ENCODE data around the gene SPNS1.
"Not testable (repeated sequence)": the region's sequence is repeated elsewhere in the genome, so short reads cannot be mapped to it uniquely, and the experiment has no call there.

Gene SPNS1

GRCh38 chr16:28990375-28991040 lies 15.9 kb downstream of the SPNS1 start:
- DNase-seq (ENCODE audit: low read depth): no peak

DNA sequence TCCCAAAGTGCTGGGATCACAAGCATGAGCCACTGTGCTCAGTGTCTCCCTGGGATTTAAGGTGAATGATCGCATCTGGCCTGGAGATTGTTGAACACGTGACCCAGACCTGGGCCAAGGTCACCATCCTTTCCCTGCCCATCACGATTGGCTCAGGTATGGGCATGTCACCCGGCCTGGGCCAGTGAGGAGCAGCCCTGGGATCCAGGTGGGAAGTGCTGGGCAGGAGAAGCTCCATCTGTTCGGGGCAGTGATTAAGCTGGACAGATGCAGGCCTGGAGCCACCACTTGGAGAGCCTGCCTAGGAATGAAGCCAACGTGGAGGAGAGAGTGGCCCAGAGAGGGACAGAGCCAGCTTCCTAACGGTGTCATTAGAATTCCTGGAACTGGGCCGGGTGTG lies 17.1 kb downstream of the SPNS1 start:
- no peak for DNase-seq (ENCODE audit: low read depth)

DNA sequence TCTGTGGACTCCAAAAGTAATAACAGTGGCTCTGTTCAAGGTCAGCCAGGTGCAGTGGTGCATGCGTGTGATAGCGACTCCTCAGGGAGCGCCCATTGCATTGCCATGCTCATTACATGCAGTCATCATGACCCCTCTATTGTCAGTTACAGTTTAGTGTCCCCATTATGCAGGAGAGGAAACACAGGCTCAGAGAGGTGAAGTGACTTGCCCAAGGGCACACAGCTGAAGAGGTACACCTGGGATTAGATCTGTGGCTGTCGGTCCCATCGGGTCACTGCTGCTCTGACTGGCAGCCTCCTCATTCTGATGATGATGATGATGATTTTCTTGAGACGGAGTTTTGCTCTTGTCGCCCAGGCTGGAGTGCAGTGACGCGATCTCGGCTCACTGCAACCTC lies 17.9 kb downstream of the SPNS1 start:
- DNase-seq (ENCODE audit: low read depth): no peak

DNA sequence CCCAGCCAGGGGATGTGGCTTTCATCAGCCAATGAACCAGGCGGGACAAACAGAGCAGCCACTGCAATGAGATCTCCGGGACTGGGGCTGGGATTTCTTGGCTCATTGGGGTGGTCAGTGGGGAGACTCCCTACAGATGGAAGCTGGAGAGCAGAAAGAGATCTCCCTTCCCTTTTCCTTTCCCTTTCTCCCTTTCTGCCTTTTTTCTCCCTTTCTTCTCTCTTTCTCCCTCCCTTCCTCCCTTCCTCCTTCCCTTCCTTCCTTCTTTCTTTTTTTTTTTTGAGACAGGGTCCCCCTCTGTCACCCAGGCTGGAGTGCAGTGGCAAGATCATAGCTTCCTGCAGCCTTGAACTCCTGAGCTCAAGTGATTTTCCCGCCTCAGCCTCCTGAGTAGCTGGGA lies 24.3 kb downstream of the SPNS1 start:
- no peak for DNase-seq (ENCODE audit: low read depth)

- no peak for DNase-seq (ENCODE audit: low read depth)
These were observed 25.0 kb downstream of the SPNS1 start for GRCh38 chr16:28999577-28999976.

DNA sequence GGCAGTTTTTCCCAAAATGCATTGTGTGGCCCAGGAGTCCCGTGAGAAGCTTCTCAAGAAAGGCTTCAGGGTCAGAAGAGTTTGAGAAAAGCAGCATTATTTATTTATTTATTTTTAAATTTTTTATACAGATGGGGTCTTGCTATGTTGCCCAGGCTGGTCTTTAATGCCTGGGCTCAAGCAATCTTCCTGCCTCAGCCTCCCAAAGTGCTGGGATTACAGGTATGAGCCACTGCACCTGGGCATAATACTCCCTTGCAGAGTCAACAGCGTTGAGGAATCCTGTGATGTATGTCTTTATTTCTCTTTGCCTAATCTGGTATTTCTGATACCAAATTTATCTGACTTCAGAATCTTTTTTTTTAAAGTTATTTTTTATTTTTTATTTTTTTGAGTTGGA lies 25.4 kb downstream of the SPNS1 start:
- DNase-seq (ENCODE audit: low read depth): no peak

DNA sequence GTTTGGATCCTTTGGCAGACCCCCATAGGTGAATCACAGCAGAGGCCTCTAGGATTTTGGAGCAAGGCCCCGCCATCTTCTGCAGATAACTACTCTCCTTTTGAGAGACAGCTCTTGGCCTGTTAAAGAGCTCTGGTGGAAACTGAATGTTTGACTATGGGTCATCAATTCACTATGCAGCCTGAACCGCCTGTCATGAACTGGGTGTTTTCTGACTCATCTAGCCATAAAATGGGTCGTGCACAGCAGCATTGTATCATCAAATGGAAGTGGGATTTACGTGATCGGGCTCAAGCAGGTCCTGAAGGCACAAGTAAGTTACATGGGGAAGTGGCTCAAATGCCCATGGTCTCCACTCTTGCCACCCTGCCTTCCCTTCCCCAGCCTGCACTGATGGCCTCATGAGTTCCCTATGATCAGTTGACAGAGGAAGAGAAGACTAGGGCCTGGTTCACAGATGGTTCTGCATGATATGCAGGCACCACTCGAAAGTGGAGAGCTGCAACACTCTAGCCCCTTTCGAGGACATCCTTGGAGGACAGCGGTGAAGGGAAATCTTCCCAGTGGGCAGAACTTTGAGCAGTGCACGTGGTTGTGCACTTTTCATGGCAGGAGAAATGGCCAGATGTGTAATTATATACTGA lies 30.0 kb downstream of the SPNS1 start:
- not testable (repeated sequence) for DNase-seq (ENCODE audit: low read depth)

- DNase-seq (ENCODE audit: low read depth): no peak
These were observed 33.4 kb downstream of the SPNS1 start for GRCh38 chr16:29007730-29008593.

- no peak for DNase-seq (ENCODE audit: low read depth)
These were observed 34.7 kb downstream of the SPNS1 start for GRCh38 chr16:29009050-29009837.

- no peak for DNase-seq (ENCODE audit: low read depth)
These were observed 35.2 kb downstream of the SPNS1 start for GRCh38 chr16:29009838-29010166.

GRCh38 chr16:29011112-29011511 lies 36.5 kb downstream of the SPNS1 start:
- no peak for DNase-seq (ENCODE audit: low read depth)

DNA sequence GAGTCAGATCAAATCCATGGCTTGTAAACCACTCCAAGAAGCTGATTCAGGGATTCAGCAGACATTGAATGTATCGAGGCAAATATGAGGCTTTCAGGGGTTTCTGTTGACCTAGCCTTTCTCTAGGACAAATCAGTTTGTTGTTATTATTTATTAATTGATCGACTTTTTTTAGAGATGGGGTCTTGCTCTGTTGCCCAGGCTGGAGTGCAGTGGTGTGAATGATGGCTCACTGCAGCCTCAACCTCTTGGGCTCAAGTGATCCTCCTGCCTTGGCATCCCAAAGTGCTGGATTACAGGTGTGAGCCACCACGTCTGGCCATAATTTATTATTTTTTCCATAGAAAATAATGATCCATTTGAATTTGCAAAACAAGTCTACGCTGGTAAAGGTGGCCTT lies 37.3 kb downstream of the SPNS1 start:
- no peak for DNase-seq (ENCODE audit: low read depth)

DNA sequence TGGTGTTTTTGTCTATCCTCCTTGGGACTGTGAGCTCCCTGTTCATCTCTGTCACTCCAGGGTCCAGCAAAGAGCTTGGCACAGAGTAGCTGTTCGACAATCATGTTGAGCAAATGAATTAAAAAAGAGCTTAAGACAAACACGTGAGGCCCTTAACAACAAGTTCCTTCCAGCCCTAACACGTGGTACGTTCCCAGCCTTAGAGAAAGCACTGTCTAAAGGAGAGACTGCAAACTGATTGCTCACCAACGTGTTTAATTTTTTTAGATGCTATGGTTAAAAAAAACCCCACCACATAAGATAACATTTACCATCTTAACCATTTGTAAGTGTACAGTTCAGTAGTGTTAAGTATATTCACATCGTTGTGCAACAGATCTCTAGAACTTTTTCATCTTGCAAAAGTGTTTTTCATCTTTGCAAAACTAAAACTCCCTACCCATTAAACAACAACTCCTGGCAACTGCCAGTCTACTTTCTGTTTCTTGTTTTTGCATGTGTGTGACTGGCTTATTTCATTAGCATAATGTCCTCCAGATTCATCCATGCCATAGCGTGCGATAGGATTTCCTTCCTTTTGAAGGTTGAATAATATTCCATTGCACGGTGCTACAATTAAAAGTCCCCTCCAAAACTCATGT lies 38.5 kb downstream of the SPNS1 start:
- no peak for DNase-seq (ENCODE audit: low read depth)

DNA sequence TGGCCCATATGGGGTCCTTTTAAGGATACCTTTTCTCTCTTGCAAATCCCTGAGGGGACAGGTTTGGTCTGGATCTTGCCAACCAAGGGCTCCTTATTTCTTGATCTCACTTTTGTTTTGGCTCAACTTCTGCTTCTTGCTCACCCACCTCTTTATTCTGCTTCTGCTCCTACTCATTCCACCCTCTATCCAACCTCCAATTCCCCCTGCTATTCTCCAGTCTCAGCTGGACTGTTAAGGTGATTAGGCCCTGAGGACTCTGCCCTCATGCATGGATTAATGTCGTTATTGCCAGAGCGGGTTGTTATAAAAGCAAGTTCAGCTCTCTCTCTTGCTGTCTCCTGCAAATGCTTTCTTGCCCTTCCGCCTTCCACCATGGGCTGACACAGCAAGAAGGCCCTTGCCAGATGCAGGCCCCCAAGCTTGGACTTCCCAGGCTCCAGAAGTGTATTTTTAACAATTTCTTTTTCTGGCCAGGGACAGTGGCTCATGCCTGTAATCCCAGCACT lies 40.0 kb downstream of the SPNS1 start:
- no peak for DNase-seq (ENCODE audit: low read depth)

DNA sequence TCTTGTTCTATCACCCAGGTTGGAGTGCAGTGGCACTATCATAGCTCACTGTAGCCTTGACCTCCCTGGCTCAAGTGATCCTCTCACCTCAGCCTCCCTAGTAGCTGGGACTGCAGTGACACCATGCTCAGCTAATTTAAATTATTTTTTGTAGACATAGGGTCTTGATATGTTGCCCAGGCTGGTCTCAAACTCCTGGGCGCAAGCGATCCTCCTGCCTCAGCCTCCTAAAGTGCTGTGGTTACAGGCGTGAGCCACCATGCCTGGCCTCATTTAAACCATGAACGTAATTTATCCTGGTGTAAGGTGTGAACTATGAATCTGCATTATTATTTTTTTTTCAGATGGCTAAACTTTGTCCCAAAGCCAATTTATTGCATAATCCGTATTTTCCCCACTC lies 47.6 kb downstream of the SPNS1 start:
- no peak for DNase-seq (ENCODE audit: low read depth)

- DNase-seq (ENCODE audit: low read depth): no peak
These were observed 49.0 kb downstream of the SPNS1 start for GRCh38 chr16:29023279-29024277.

- no peak for DNase-seq (ENCODE audit: low read depth)
These were observed 49.7 kb downstream of the SPNS1 start for GRCh38 chr16:29024278-29024677.

DNA sequence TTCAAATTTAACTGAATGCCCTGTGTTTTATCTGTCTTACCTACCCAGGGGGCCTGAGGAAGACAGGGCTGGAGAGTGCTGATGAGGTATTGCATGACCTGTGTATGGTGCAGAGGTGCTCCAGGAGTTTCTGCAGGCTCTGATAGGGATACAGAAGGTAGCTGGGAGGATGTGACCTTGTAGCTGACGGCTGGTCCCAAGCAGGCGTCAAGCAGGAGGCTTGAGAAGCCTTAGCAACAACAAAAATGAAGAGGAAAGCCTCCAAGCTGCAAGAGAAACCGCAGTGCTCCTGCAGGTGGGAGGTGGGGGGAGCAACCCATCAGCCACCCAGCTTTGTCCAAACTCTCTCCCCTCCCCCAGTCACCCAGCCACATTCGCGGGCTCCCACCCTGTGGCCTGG lies 50.6 kb downstream of the SPNS1 start:
- DNase-seq (ENCODE audit: low read depth): no peak

DNA sequence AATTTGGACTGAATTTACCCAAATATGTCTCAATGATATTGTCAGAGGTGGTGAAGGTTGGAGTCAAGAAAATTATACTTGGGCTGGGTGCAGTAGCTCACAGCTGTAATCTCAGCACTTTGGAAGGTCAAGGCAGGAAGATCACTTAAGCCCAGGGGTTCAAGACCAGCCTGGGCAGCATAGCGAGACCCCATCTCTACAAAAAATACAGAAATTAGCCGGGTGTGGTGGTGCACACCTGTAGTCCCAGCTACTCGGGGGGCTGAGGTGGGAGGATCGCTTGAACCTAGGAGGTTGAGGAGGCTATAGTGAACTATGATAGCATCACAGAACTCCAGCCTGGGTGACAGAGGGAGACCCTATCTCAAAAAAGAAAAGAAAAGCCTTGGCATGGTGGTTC lies 51.2 kb downstream of the SPNS1 start:
- no peak for DNase-seq (ENCODE audit: low read depth)

DNA sequence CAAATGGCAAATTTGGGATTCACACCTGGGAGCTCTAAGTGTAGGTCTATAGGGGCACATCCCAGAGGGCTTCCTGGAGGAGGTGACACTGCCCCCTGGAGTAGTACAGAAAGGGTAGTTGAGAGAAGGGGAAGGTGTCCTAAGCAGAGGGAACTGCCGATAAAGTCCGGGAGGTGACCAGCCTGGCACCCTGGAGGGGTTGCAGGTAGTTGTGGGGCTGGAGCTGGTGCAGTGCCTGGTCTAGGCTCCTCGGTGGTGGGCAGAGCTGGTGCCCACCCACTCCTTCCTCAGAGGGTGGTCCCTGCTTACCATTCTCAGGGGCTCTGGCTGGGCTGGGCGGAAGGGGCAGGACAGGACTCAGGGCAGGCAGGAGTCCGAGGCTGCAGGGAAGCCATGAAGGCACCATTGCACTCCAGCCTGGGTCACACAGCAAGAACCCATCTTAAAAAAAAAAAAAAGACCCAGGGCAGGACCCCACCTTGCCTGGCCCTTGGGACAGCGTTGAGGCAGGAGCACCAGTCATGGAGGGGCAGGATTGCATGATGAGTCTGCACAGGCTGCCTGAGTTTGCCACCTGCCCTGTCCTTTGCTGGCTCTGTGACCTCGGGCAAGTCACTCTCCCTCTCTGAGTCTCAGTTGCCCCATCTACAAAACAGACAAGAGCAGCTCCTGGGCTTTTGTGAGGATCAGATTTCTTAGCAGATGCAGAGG lies 54.0 kb downstream of the SPNS1 start:
- no peak for DNase-seq (ENCODE audit: low read depth)

Measured in stimulated activated CD8-positive, alpha-beta memory T cell treated with anti-CD3 and anti-CD28 coated beads, Interleukin-15, amount 100 ng/mL, for 1 hour (primary cell).